SK-N-SH (cell line): Measurements from ENCODE around the gene NCAM1. TPM values are rescaled to one million over a fixed set of nuclear protein-coding genes. Genes with fewer than 3 reads are reported as not detected.

Source experiments
- CTCF ChIA-PET: fragments of 300-600, 350-600 bp; formaldehyde crosslinking; extraction: SDS; loops from one replicate; lab custom pipeline; 2021; lab: Yijun Ruan, JAX
- POLR2A ChIA-PET: fragments of 350-600 bp; sonication (Branson Sonifier 250); formaldehyde crosslinking; extraction: SDS; loops from one replicate; lab custom pipeline; 2020; ENCODE audit warnings: antibody characterized with exemption, inconsistent platforms; lab: Yijun Ruan, JAX
- DNase-seq: peaks from one replicate; pipeline ENCODE4 v3.0.0; 2012
- H2AFZ ChIP-seq: fragments of 200-600 bp; sonication (generic); 2 replicates; pipeline ENCODE4 v1.8.1; 2016; ENCODE audit warnings: antibody characterized with exemption, mild to moderate bottlenecking, low read depth
- H3F3A ChIP-seq: fragments of 200-600 bp; sonication (generic); replicated peaks from 2 replicates; pipeline ENCODE3; 2016; ENCODE audit warnings: antibody characterized with exemption, mild to moderate bottlenecking; ENCODE audit not compliant: insufficient read depth
- H3K27ac ChIP-seq, 2 experiments: fragments of 200-500 bp in 1 of 2; fragments of 200-600 bp in 1 of 2; sonication (Bioruptor generic) in 1 of 2; sonication (generic), shearing (Covaris generic) in 1 of 2; 2 replicates each; pipeline versions ENCODE4 v1.5.1 to v1.6.1; 2014 to 2016; ENCODE audit warnings: low read depth in 2 of 2, inconsistent platforms in 1 of 2, low read length in 1 of 2, mild to moderate bottlenecking in 1 of 2, mixed read lengths in 1 of 2
- H3K27me3 ChIP-seq: fragments of 200-600 bp; sonication (generic), shearing (Covaris generic); 2 replicates; pipeline ENCODE4 v1.6.1; 2016; ENCODE audit warnings: mixed run types; ENCODE audit not compliant: insufficient read depth
- H3K36me3 ChIP-seq, 2 experiments: fragments of 200-500 bp in 1 of 2; fragments of 200-600 bp in 1 of 2; sonication (Bioruptor generic) in 1 of 2; sonication (generic) in 1 of 2; replicated peaks in 1 of 2; 2 replicates each; pipeline versions ENCODE3 to v1.5.1; 2014 to 2016; ENCODE audit warnings: low read length in 1 of 2, mild to moderate bottlenecking in 1 of 2; ENCODE audit not compliant: insufficient read depth in 2 of 2, control insufficient read depth in 1 of 2
- H3K4me1 ChIP-seq, 2 experiments: fragments of 200-500 bp in 1 of 2; fragments of 200-600 bp in 1 of 2; sonication (Bioruptor generic) in 1 of 2; sonication (generic), shearing (Covaris generic) in 1 of 2; 2 replicates each; pipeline versions ENCODE4 v1.5.1 to v1.6.1; 2014 to 2016; ENCODE audit warnings: low read depth in 1 of 2, low read length in 1 of 2, mixed run types in 1 of 2; ENCODE audit not compliant: insufficient read depth in 2 of 2, control insufficient read depth in 1 of 2
- H3K4me2 ChIP-seq: fragments of 200-600 bp; sonication (generic), shearing (Covaris generic); 2 replicates; pipeline ENCODE4 v1.6.1; 2017; ENCODE audit warnings: mixed run types
- H3K4me3 ChIP-seq, 2 experiments: fragments of 200-500 bp in 1 of 2; fragments of 200-600 bp in 1 of 2; sonication (Bioruptor generic) in 1 of 2; sonication (generic), shearing (Covaris generic) in 1 of 2; 2 replicates each; pipeline versions ENCODE4 v1.5.1 to v1.8.1; 2014 to 2016; ENCODE audit warnings: low read depth in 2 of 2, inconsistent platforms in 1 of 2, low read length in 1 of 2, mild to moderate bottlenecking in 1 of 2, mixed read lengths in 1 of 2, moderate library complexity in 1 of 2
- H3K79me2 ChIP-seq: fragments of 200-600 bp; sonication (generic); 2 replicates; pipeline ENCODE4 v1.8.1; 2017; ENCODE audit warnings: mild to moderate bottlenecking; ENCODE audit not compliant: insufficient read depth
- H3K9ac ChIP-seq: fragments of 200-600 bp; sonication (generic); 2 replicates; pipeline ENCODE4 v1.6.1; 2017; ENCODE audit warnings: mixed run types
- H3K9me2 ChIP-seq: fragments of 200-600 bp; sonication (generic); 2 replicates; pipeline ENCODE4 v1.6.1; 2017; ENCODE audit warnings: mixed run types
- H3K9me3 ChIP-seq: fragments of 200-600 bp; sonication (generic); 2 replicates; pipeline ENCODE4 v1.6.1; 2017; ENCODE audit warnings: mixed run types, mild to moderate bottlenecking, moderate library complexity
- H4K20me1 ChIP-seq: fragments of 200-600 bp; sonication (generic); 2 replicates; pipeline ENCODE4 v1.6.1; 2017; ENCODE audit warnings: mild to moderate bottlenecking, mixed run types; ENCODE audit not compliant: insufficient read depth
- EP300 ChIP-seq, 2 experiments: IDR thresholded peaks; 2 replicates each; pipeline versions ENCODE4 v1.4.0 to v1.6.1; 2012; ENCODE audit warnings: borderline replicate concordance in 1 of 2, low read depth in 1 of 2, low read length in 1 of 2
- EZH2phosphoT487 ChIP-seq: fragments of 200-600 bp; sonication (generic); IDR thresholded peaks from 2 replicates; pipeline ENCODE4 v1.6.1; 2017; ENCODE audit warnings: low read depth, mixed run types, mild to moderate bottlenecking, antibody characterized with exemption, moderate library complexity, borderline replicate concordance
- FOXJ3 ChIP-seq: sonication (generic); formaldehyde crosslinking; IDR thresholded peaks from 2 replicates; pipeline ENCODE4 v1.5.1; 2020; ENCODE audit warnings: mild to moderate bottlenecking, missing genetic modification reagents
- FOXM1 ChIP-seq: IDR thresholded peaks from 2 replicates; pipeline ENCODE4 v1.4.0; 2012; ENCODE audit warnings: low read depth, mild to moderate bottlenecking
- GABPA ChIP-seq: IDR thresholded peaks from 2 replicates; pipeline ENCODE4 v1.4.0; 2012; ENCODE audit warnings: low read depth, mild to moderate bottlenecking
- GATA2 ChIP-seq: sonication (generic); formaldehyde crosslinking; IDR thresholded peaks from 2 replicates; pipeline ENCODE4 v1.5.0; 2020; ENCODE audit warnings: mild to moderate bottlenecking, missing genetic modification reagents
- IRF3 ChIP-seq: fragments of 150-350 bp; IDR thresholded peaks from 2 replicates; pipeline ENCODE4 v1.6.1; 2016; ENCODE audit warnings: mild to moderate bottlenecking, low read depth, low read length
- JUND ChIP-seq: IDR thresholded peaks from 2 replicates; pipeline ENCODE4 v1.4.0; 2012
- MEF2A ChIP-seq: IDR thresholded peaks from 2 replicates; pipeline ENCODE4 v1.4.0; 2012; ENCODE audit warnings: low read depth, borderline replicate concordance
- MXI1 ChIP-seq: IDR thresholded peaks from 2 replicates; pipeline ENCODE4 v1.6.1; 2012; ENCODE audit warnings: mild to moderate bottlenecking, low read depth, low read length, improper control_type of control experiment
- NRF1 ChIP-seq: IDR thresholded peaks from 2 replicates; pipeline ENCODE4 v1.6.1; 2012; ENCODE audit warnings: low read depth, mild to moderate bottlenecking, low read length
- PBX3 ChIP-seq: IDR thresholded peaks from 2 replicates; pipeline ENCODE4; 2012
- POLR2AphosphoS5 ChIP-seq: IDR thresholded peaks from 2 replicates; pipeline ENCODE4 v1.6.1; 2012; ENCODE audit warnings: low read depth, low read length
- RAD21 ChIP-seq: IDR thresholded peaks from 2 replicates; pipeline ENCODE4 v1.6.1; 2012; ENCODE audit warnings: mild to moderate bottlenecking, low read length
- RCOR1 ChIP-seq: fragments of 150-350 bp; IDR thresholded peaks from 2 replicates; pipeline ENCODE4 v1.6.1; 2017; ENCODE audit warnings: antibody characterized with exemption, low read length
- RFX5 ChIP-seq: IDR thresholded peaks from 2 replicates; pipeline ENCODE4 v1.6.1; 2012; ENCODE audit warnings: mild to moderate bottlenecking, improper control_type of control experiment, low read length
- RXRA ChIP-seq: IDR thresholded peaks from 2 replicates; pipeline ENCODE4 v1.4.0; 2012; ENCODE audit warnings: low read depth, mild to moderate bottlenecking, borderline replicate concordance
- SIN3A ChIP-seq: IDR thresholded peaks from 2 replicates; pipeline ENCODE4 v1.6.1; 2012; ENCODE audit warnings: low read depth, mild to moderate bottlenecking, low read length, moderate library complexity, borderline replicate concordance
- SMC3 ChIP-seq: IDR thresholded peaks from 2 replicates; pipeline ENCODE4 v1.6.1; 2012; ENCODE audit warnings: low read depth, low read length, improper control_type of control experiment
- TAF1 ChIP-seq: IDR thresholded peaks from 2 replicates; pipeline ENCODE4 v1.6.1; 2012; ENCODE audit warnings: low read depth, mild to moderate bottlenecking, low read length, moderate library complexity, borderline replicate concordance
- TEAD4 ChIP-seq: IDR thresholded peaks from 2 replicates; pipeline ENCODE4 v1.4.0; 2012; ENCODE audit warnings: mild to moderate bottlenecking, borderline replicate concordance; ENCODE audit not compliant: insufficient read depth
- YY1 ChIP-seq: IDR thresholded peaks from 2 replicates; pipeline ENCODE4 v1.4.0; 2012; ENCODE audit warnings: low read depth, mild to moderate bottlenecking
- WGBS: methylation state at CpG from one replicate; pipeline ENCODE4 v1.1.6; 2017; ENCODE audit warnings: low lambda C conversion rate; 5-methylcytosine and 5-hydroxymethylcytosine counted together
- polyA plus RNA-seq, 3 experiments: library from polyadenylated mRNA; depleted of rRNA; stranded (reverse); fragments of >200 nt; gene quantifications; 2 replicates each; pipeline ENCODE4 v1.2.3, GENCODE V29; 2012
- TF ChIP-seq, protein P1 (sequence below): fragments of 150-350 bp; IDR thresholded peaks from 2 replicates; pipeline ENCODE4 v1.6.1; 2017; ENCODE audit warnings: antibody characterized with exemption, low read length, low read depth, borderline replicate concordance
- TF ChIP-seq, protein P2 (sequence below): IDR thresholded peaks from 2 replicates; pipeline ENCODE4 v1.4.0; 2012; ENCODE audit warnings: low read depth, borderline replicate concordance

The NCAM1 gene
- polyA plus RNA-seq, 1 of the 3 experiments (the other 2 are of a cell fraction): 19.4 TPM

DNA sequence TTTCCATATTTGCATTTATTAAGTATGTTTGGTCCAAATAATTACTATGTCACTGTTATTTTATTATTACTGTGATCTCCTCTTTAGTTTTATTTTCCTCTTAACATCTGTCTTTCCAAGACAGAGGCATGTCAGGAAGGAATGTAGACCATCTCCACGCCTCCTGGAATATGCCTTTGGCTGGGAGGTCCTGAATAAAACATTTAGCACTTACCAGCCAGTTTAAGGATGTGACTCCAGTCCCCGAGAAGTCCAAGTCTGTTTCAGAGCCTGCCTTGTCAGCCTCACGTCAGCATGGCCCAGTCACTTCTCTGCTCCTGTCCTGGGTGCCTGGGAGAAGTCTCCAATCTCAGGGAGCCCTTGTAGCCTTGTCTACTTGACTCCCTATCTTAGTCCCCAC is 74.5 kb downstream of the NCAM1 start:
- no peak overlapping the region for H3K9ac ChIP-seq

DNA sequence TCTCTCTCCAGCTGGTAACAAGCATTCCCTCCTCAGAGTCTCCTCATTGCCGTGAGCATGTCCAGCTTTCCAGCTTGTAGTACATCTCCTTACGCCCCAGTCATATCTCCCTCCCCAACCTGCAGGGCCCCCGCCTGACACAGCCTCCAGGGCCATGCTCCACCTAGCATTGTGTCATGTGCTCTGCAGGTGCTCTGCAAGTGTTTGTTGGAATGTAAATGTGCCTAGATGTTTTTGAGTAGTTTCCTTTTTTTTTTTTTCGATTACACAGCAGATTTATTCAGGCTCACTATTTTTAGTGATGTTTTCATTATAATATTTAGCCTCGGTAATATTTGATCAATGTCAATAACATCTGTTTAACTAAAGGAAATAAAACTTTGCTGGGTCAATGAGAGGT is 82.5 kb downstream of the NCAM1 start:
- ChIA-PET CTCF (no interaction called here), POLR2A (no interaction called here)
- H3K4me1 ChIP-seq: peaks cover 0 to 5% of the 10 kb centered on the region in 2 experiments; a peak in 2 of 4 replicates
- no peaks in the 10 kb centered on the region for H3K79me2 ChIP-seq
- no peaks in the 10 kb centered on the region for H3K27me3 ChIP-seq
- H3K9ac ChIP-seq: no peak overlapping the region
- 74% methylated on average over 5 of the region's 5 CpGs for WGBS
- H4K20me1 ChIP-seq: no peaks in the 10 kb centered on the region
- H2AFZ ChIP-seq: no peak overlapping the region
- TF ChIP-seq EZH2phosphoT487 (no peak), SIN3A (no peak), POLR2AphosphoS5 (no peak), YY1 (no peak), TEAD4 (no peak), FOXM1 (no peak), RCOR1 (no peak), FOXJ3 (CRISPR knock-in tag) (no peak), RFX5 (no peak), GATA2 (no peak), PBX3 (no peak), TAF1 (no peak), RXRA (no peak), IRF3 (no peak)
- H3K27ac ChIP-seq: no peak overlapping the region
- H3K9me3 ChIP-seq: no peaks in the 10 kb centered on the region
- no peaks in the 10 kb centered on the region for H3K36me3 ChIP-seq
- no peak for DNase-seq
- no peaks in the 10 kb centered on the region for H3K9me2 ChIP-seq
- H3F3A ChIP-seq: peaks cover 4% of the 10 kb centered on the region
- H3K4me3 ChIP-seq: no peak overlapping the region
- no peak overlapping the region for H3K4me2 ChIP-seq

More for the DNA sequence above, 74.5 kb downstream of the NCAM1 start:
- H3K36me3 ChIP-seq: no peaks in the 10 kb centered on the region
- H3K9me2 ChIP-seq: no peaks in the 10 kb centered on the region
- H3K79me2 ChIP-seq: no peaks in the 10 kb centered on the region
- WGBS: 92% methylated on average over 3 of the region's 3 CpGs
- H3K4me2 ChIP-seq: no peak overlapping the region
- no peaks in the 10 kb centered on the region for H4K20me1 ChIP-seq
- peaks cover 0 to 7% of the 10 kb centered on the region in 2 experiments; a peak in 2 of 4 replicates for H3K4me1 ChIP-seq
- POLR2A ChIA-PET: no interaction called here
- no peak overlapping the region for H2AFZ ChIP-seq
- TF ChIP-seq JUND: no peak
- TF ChIP-seq SMC3: no peak
- TF ChIP-seq GABPA: no peak
- TF ChIP-seq, protein P1, sequence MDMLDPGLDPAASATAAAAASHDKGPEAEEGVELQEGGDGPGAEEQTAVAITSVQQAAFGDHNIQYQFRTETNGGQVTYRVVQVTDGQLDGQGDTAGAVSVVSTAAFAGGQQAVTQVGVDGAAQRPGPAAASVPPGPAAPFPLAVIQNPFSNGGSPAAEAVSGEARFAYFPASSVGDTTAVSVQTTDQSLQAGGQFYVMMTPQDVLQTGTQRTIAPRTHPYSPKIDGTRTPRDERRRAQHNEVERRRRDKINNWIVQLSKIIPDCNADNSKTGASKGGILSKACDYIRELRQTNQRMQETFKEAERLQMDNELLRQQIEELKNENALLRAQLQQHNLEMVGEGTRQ: no peak
- TF ChIP-seq RXRA: no peak
- TF ChIP-seq RAD21: no peak
- TF ChIP-seq, protein P2, sequence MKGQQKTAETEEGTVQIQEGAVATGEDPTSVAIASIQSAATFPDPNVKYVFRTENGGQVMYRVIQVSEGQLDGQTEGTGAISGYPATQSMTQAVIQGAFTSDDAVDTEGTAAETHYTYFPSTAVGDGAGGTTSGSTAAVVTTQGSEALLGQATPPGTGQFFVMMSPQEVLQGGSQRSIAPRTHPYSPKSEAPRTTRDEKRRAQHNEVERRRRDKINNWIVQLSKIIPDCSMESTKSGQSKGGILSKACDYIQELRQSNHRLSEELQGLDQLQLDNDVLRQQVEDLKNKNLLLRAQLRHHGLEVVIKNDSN: no peak
- no peak for TF ChIP-seq RFX5
- no peak for TF ChIP-seq GATA2
- TF ChIP-seq MEF2A: no peak
- no peak for TF ChIP-seq MXI1
- TF ChIP-seq NRF1: no peak
- no peak for TF ChIP-seq RCOR1
- no peak for TF ChIP-seq EP300 (IDR thresholded peaks at IDR 0.05; ENCODE audit: borderline replicate concordance in 1 of 2, low read depth in 1 of 2, low read length in 1 of 2)
- TF ChIP-seq, all 33 proteins: peak for 0
- Histone ChIP-seq H3K27me3 (no peaks in the 10 kb centered on the region), H3F3A (no peaks in the 10 kb centered on the region), H3K4me3 (no peak overlapping the region), H3K9me3 (no peaks in the 10 kb centered on the region), H3K27ac (no peak overlapping the region)
- CTCF ChIA-PET: interaction anchor here (1.9 kb wide), 1 partner anchor 14 kb away, joined by 4 read pairs; no protein-coding TSS in a partner anchor
- DNase-seq: no peak
